Pons (tissue), 1 donor: Measurements from ENCODE around the gene TULP4.
A peak's percentile ranks its signal among the peaks of the same experiment; 100 is the strongest.

Source experiments
- DNase-seq: peaks from one replicate; pipeline ENCODE4 v3.0.0-alpha.2; 2016; ENCODE audit warnings: low spot score

TULP4 gene

GRCh38 chr6:158358450-158359077, 46.3 kb downstream of the TULP4 start:
- no peak for DNase-seq

- DNase-seq = no peak
Measured at GRCh38 chr6:158361068-158361467, 48.8 kb downstream of the TULP4 start.

GRCh38 chr6:158361961-158362669, 49.9 kb downstream of the TULP4 start:
- DNase-seq = peak; percentile 67

GRCh38 chr6:158366363-158366762, 54.1 kb downstream of the TULP4 start:
- no peak for DNase-seq

GRCh38 chr6:158367816-158368215, 55.6 kb downstream of the TULP4 start:
- no peak for DNase-seq

- no peak for DNase-seq
Measured at GRCh38 chr6:158369241-158369640, 57.0 kb downstream of the TULP4 start.

- DNase-seq = no peak
Measured at GRCh38 chr6:158370805-158371204, 58.5 kb downstream of the TULP4 start.

- no peak for DNase-seq
Measured at GRCh38 chr6:158371261-158371660, 59.0 kb downstream of the TULP4 start.

- DNase-seq = no peak
Measured at GRCh38 chr6:158372574-158372973, 60.3 kb downstream of the TULP4 start.

- no peak for DNase-seq
Measured at GRCh38 chr6:158373214-158373613, 60.9 kb downstream of the TULP4 start.

GRCh38 chr6:158374020-158374419, 61.8 kb downstream of the TULP4 start:
- DNase-seq = no peak

GRCh38 chr6:158376631-158377081, 64.4 kb downstream of the TULP4 start:
- peak; percentile 77 for DNase-seq

GRCh38 chr6:158377860-158378259, 65.6 kb downstream of the TULP4 start:
- DNase-seq = peak; percentile 76

GRCh38 chr6:158379336-158379735, 67.1 kb downstream of the TULP4 start:
- no peak for DNase-seq

GRCh38 chr6:158381214-158381613, 68.9 kb downstream of the TULP4 start:
- DNase-seq = no peak

- DNase-seq = no peak
Measured at GRCh38 chr6:158382491-158382890, 70.2 kb downstream of the TULP4 start.

- no peak for DNase-seq
Measured at GRCh38 chr6:158383057-158383456, 70.8 kb downstream of the TULP4 start.

- DNase-seq = no peak
Measured at GRCh38 chr6:158383542-158383941, 71.3 kb downstream of the TULP4 start.

- DNase-seq = no peak
Measured at GRCh38 chr6:158384671-158385110, 72.4 kb downstream of the TULP4 start.

GRCh38 chr6:158387036-158387435, 74.8 kb downstream of the TULP4 start:
- no peak for DNase-seq

GRCh38 chr6:158387578-158387977, 75.3 kb downstream of the TULP4 start:
- no peak for DNase-seq

GRCh38 chr6:158388727-158389126, 76.5 kb downstream of the TULP4 start:
- DNase-seq = no peak

GRCh38 chr6:158389193-158389919, 77.1 kb downstream of the TULP4 start:
- no peak for DNase-seq
